Stimulated activated naive B cell treated with anti-CD40 and anti-IgM and Interleukin-4, amounts not matched to agents 10 μg/mL and 1 μg/mL and 100 μg/mL, for 72 hours (primary cell): ENCODE results near the gene CCDC88C.
"Not testable (repeated sequence)": the region's sequence is repeated elsewhere in the genome, so short reads cannot be mapped to it uniquely, and the experiment has no call there.

Experiments
- ATAC-seq, 2 donors: fragments of 150-1000 bp; cut with Tn5 transposase; replicated peaks; 2 replicates each; pipeline ENCODE4 v1.10.0; 2021; ENCODE audit warnings: moderate library complexity in 1 of 2
- DNase-seq: peaks from one replicate; pipeline ENCODE4 v3.0.0; 2021
- H3K27ac Mint-ChIP-seq: one replicate; pipeline ENCODE4 v1.8.0; 2022; ENCODE audit warnings: mild to moderate bottlenecking, mixed read lengths
- H3K27me3 Mint-ChIP-seq, 2 donors: one replicate each; pipeline ENCODE4 v1.8.0; 2022; ENCODE audit warnings: mixed read lengths in 2 of 2
- H3K36me3 Mint-ChIP-seq, 2 donors: one replicate each; pipeline ENCODE4 v1.8.0; 2022; ENCODE audit warnings: mixed read lengths in 2 of 2, mild to moderate bottlenecking in 1 of 2
- H3K4me1 Mint-ChIP-seq, 2 donors: one replicate each; pipeline ENCODE4 v1.8.0; 2022; ENCODE audit warnings: mixed read lengths in 2 of 2, mild to moderate bottlenecking in 1 of 2
- H3K4me3 Mint-ChIP-seq, 2 donors: one replicate each; pipeline ENCODE4 v1.8.0; 2022; ENCODE audit warnings: mild to moderate bottlenecking in 2 of 2, mixed read lengths in 2 of 2, moderate library complexity in 1 of 2
- H3K9me3 Mint-ChIP-seq, 2 donors: one replicate each; pipeline ENCODE4 v1.8.0; 2022; ENCODE audit warnings: mixed read lengths in 2 of 2, mild to moderate bottlenecking in 1 of 2

CCDC88C gene

GRCh38 chr14:91425531-91425944, 7.9 kb upstream of the CCDC88C start:
- peaks cover 15 to 32% of the 10 kb centered on the region in 2 donors for H3K4me1 Mint-ChIP-seq
- H3K27me3 Mint-ChIP-seq, H3K36me3 Mint-ChIP-seq, DNase-seq, H3K4me3 Mint-ChIP-seq, H3K27ac Mint-ChIP-seq, H3K9me3 Mint-ChIP-seq: not testable (repeated sequence)
- ATAC-seq, result peak; percentile 25 to 57

GRCh38 chr14:91424813-91425530, 7.4 kb upstream of the CCDC88C start:
- no peak overlapping the region for H3K4me3 Mint-ChIP-seq
- ATAC-seq (no peak), DNase-seq (no peak)
- no peaks in the 10 kb centered on the region for H3K27me3 Mint-ChIP-seq
- peaks cover 15 to 32% of the 10 kb centered on the region in 2 donors for H3K4me1 Mint-ChIP-seq
- H3K36me3 Mint-ChIP-seq, result peaks cover 0 to 7% of the 10 kb centered on the region in 2 donors
- H3K9me3 Mint-ChIP-seq, result peaks cover 5 to 10% of the 10 kb centered on the region in 2 donors
- H3K27ac Mint-ChIP-seq, result no peak overlapping the region

- H3K27me3 Mint-ChIP-seq, result no peaks in the 10 kb centered on the region
- peaks cover under 1 to 1% of the 10 kb centered on the region in 2 donors for H3K9me3 Mint-ChIP-seq
- no peak overlapping the region for H3K4me3 Mint-ChIP-seq
- DNase-seq (no peak), ATAC-seq (no peak)
- peaks cover 6 to 12% of the 10 kb centered on the region in 2 donors for H3K36me3 Mint-ChIP-seq
- peaks cover 14 to 34% of the 10 kb centered on the region in 2 donors for H3K4me1 Mint-ChIP-seq
- H3K27ac Mint-ChIP-seq, result no peak overlapping the region
Measured at GRCh38 chr14:91420686-91421085, 3.1 kb upstream of the CCDC88C start.

- Mint-ChIP-seq H3K27me3 (no peaks in the 10 kb centered on the region), H3K4me3 (no peak overlapping the region), H3K27ac (peak overlapping the region; percentile 85), H3K9me3 (no peaks in the 10 kb centered on the region), H3K4me1 (peaks cover 19 to 38% of the 10 kb centered on the region in 2 donors), H3K36me3 (peaks cover 12 to 20% of the 10 kb centered on the region in 2 donors)
- no peak for DNase-seq
- ATAC-seq, result no peak
Measured at GRCh38 chr14:91419451-91419850, 1.8 kb upstream of the CCDC88C start.

GRCh38 chr14:91419044-91419397, 1.4 kb upstream of the CCDC88C start:
- DNase-seq (no peak), ATAC-seq (peak; percentile 20 to 29)
- peaks cover 21 to 42% of the 10 kb centered on the region in 2 donors for H3K4me1 Mint-ChIP-seq
- peak overlapping the region; percentile 60 to 68 for H3K4me3 Mint-ChIP-seq
- peak overlapping the region; percentile 85 for H3K27ac Mint-ChIP-seq
- peaks cover 14 to 22% of the 10 kb centered on the region in 2 donors for H3K36me3 Mint-ChIP-seq
- H3K27me3 Mint-ChIP-seq, result no peaks in the 10 kb centered on the region
- H3K9me3 Mint-ChIP-seq, result no peaks in the 10 kb centered on the region

- no peaks in the 10 kb centered on the region for H3K9me3 Mint-ChIP-seq
- peak overlapping the region; percentile 60 to 68 for H3K4me3 Mint-ChIP-seq
- H3K4me1 Mint-ChIP-seq, result peaks cover 25 to 47% of the 10 kb centered on the region in 2 donors
- peak; percentile 41 to 44 for ATAC-seq
- peaks cover 19 to 27% of the 10 kb centered on the region in 2 donors for H3K36me3 Mint-ChIP-seq
- peak; percentile 77 for DNase-seq
- H3K27me3 Mint-ChIP-seq, result no peaks in the 10 kb centered on the region
- peak overlapping the region; percentile 85 for H3K27ac Mint-ChIP-seq
Measured at GRCh38 chr14:91418387-91419043, 895 bp upstream of the CCDC88C start.

GRCh38 chr14:91417983-91418386, 365 bp upstream of the CCDC88C start:
- Mint-ChIP-seq H3K4me3 (peak overlapping the region; percentile 68 to 99), H3K9me3 (no peaks in the 10 kb centered on the region), H3K27ac (peak overlapping the region; percentile 85), H3K27me3 (no peaks in the 10 kb centered on the region), H3K4me1 (peaks cover 29 to 53% of the 10 kb centered on the region in 2 donors), H3K36me3 (peaks cover 23 to 32% of the 10 kb centered on the region in 2 donors)
- DNase-seq (no peak), ATAC-seq (peak; percentile 25 to 30)

GRCh38 chr14:91416744-91417119, 888 bp downstream of the CCDC88C start:
- H3K4me3 Mint-ChIP-seq, result peak overlapping the region; percentile 98 to 99
- peaks cover 32 to 63% of the 10 kb centered on the region in 2 donors for H3K4me1 Mint-ChIP-seq
- H3K36me3 Mint-ChIP-seq, result peaks cover 27 to 36% of the 10 kb centered on the region in 2 donors
- H3K27me3 Mint-ChIP-seq, result no peaks in the 10 kb centered on the region
- peak; percentile 23 for DNase-seq
- peak in 1 of 2 donors; percentile 20 for ATAC-seq
- peak overlapping the region; percentile 99 for H3K27ac Mint-ChIP-seq
- no peaks in the 10 kb centered on the region for H3K9me3 Mint-ChIP-seq

GRCh38 chr14:91415794-91416743, 1.6 kb downstream of the CCDC88C start:
- Mint-ChIP-seq H3K36me3 (peaks cover 29 to 43% of the 10 kb centered on the region in 2 donors), H3K4me3 (peak overlapping the region; percentile 98 to 99), H3K4me1 (peaks cover 38 to 69% of the 10 kb centered on the region in 2 donors), H3K27ac (peak overlapping the region; percentile 99), H3K27me3 (no peaks in the 10 kb centered on the region), H3K9me3 (no peaks in the 10 kb centered on the region)
- ATAC-seq (peak; percentile 72 to 74), DNase-seq (peak; percentile 67)

GRCh38 chr14:91414475-91414833, 3.2 kb downstream of the CCDC88C start:
- H3K27me3 Mint-ChIP-seq, result no peaks in the 10 kb centered on the region

GRCh38 chr14:91413547-91414474, 3.8 kb downstream of the CCDC88C start:
- DNase-seq, result no peak

More at GRCh38 chr14:91414475-91414833, 3.2 kb downstream of the CCDC88C start:
- Mint-ChIP-seq H3K27ac (peak overlapping the region; percentile 51), H3K4me1 (peaks cover 52 to 85% of the 10 kb centered on the region in 2 donors), H3K36me3 (peaks cover 40 to 56% of the 10 kb centered on the region in 2 donors), H3K4me3 (peak overlapping the region; percentile 69 to 99), H3K9me3 (no peaks in the 10 kb centered on the region)
- ATAC-seq (no peak), DNase-seq (no peak)

GRCh38 chr14:91412939-91413338, 4.7 kb downstream of the CCDC88C start:
- DNase-seq (no peak), ATAC-seq (no peak)
- Mint-ChIP-seq H3K9me3 (no peaks in the 10 kb centered on the region), H3K27ac (no peak overlapping the region), H3K4me1 (peaks cover 53 to 83% of the 10 kb centered on the region in 2 donors), H3K4me3 (no peak overlapping the region), H3K36me3 (peaks cover 49 to 67% of the 10 kb centered on the region in 2 donors), H3K27me3 (no peaks in the 10 kb centered on the region)

More at GRCh38 chr14:91413547-91414474, 3.8 kb downstream of the CCDC88C start:
- Mint-ChIP-seq H3K36me3 (peaks cover 41 to 58% of the 10 kb centered on the region in 2 donors), H3K4me1 (peaks cover 49 to 82% of the 10 kb centered on the region in 2 donors), H3K9me3 (no peaks in the 10 kb centered on the region), H3K27ac (peak overlapping the region; percentile 82), H3K4me3 (peak overlapping the region; percentile 10 to 20), H3K27me3 (no peaks in the 10 kb centered on the region)
- no peak for ATAC-seq
